GM12892 (cell line): Measurements from ENCODE around the gene S100A7.

Source experiments
- POLR2A ChIP-seq: IDR thresholded peaks from 2 replicates; pipeline ENCODE4 v1.6.1; 2011; ENCODE audit warnings: low read depth, low read length, control low read depth
- POLR2AphosphoS5 ChIP-seq: IDR thresholded peaks from 2 replicates; pipeline ENCODE4 v1.6.1; 2011; ENCODE audit warnings: low read depth, low read length, control low read depth
- TAF1 ChIP-seq: IDR thresholded peaks from 2 replicates; pipeline ENCODE4 v1.6.1; 2011; ENCODE audit warnings: low read depth, mild to moderate bottlenecking, control low read depth, low read length, borderline replicate concordance

DNA sequence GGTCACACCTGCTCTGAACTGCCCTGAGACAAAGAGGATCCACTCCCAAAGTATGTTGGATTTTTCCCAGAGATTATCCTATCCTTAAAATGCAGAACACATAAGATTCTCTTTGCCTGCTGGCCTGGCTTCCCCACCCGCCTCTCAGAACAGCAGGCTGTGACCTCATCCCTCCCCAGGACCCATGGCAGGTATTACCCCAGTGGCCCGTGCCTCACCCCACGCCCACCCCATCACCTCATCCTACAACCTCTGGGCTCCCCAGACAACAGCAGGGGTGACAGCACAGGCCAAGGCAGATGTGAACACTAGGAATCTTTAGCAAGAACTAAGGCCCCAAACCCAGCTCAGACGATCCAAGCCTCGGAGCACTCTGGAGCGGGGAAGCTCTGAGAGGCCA lies 35.1 kb upstream of the S100A7 start:
- TF ChIP-seq POLR2A: no peak
- TF ChIP-seq POLR2AphosphoS5: no peak
- no peak for TF ChIP-seq TAF1
